ENCODE measurements around the gene DISP3. TPM values are rescaled to one million over a fixed set of nuclear protein-coding genes. Genes with fewer than 3 reads are reported as not detected.

DISP3 gene
- total and polyA plus RNA-seq, 2 of the 4 experiments (the other 2 are of a cell fraction): 0.05 TPM; not detected in 1

DNA sequence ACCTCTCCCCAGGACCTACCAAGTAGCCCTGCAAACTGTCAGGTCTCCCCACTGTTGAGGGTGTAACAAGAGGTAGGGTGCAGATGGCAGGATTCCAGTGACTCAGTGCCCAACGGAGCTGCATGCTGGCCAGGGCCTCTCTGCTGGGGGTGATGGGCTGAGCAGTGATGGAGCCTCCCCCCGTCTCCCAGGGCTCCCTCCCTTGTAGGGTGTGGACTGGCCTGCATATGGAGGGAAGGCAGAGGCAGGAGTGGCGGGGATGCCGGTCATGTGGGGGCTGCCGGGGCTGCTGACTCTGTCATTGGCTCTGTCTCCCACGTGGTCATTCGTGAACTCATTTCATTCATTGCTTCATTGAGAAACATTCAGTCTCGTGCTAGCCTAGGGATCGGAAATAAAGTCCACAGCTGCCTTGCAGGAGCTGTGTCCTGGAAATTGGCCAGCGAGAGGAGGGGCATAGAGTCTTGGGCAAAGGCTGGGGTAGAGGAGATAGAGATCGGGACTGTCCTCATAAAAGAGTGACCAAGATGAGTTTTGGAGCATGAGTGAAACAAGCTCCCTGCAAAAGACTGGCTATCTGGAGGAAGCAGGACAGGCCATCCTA is 22.9 kb upstream of the DISP3 start:
- no peak overlapping the region for H2BK5ac ChIP-seq (ENCODE audit: low read depth, low read length, poor library complexity, severe bottlenecking)
- ATAC-seq (ENCODE audit: low read depth) (no peak), DNase-seq (no peak)
- H3K36me3 ChIP-seq (ENCODE audit: control insufficient read depth, insufficient read depth, low read length): no peaks in the 10 kb centered on the region
- H3K9me3 ChIP-seq (ENCODE audit: control insufficient read depth, insufficient read depth, low read length): no peaks in the 10 kb centered on the region
- no peak overlapping the region for H4K91ac ChIP-seq (ENCODE audit: insufficient read depth, low read depth, low read length)
- ChIA-PET CTCF (no interaction called here), POLR2A (ENCODE audit: unreplicated experiment) (no interaction called here)
- H3K14ac ChIP-seq (replicated peaks; ENCODE audit: low read depth, low read length): no peak overlapping the region
- no peak overlapping the region for H4K8ac ChIP-seq (ENCODE audit: low read depth in 2 of 2, low read length in 2 of 2)
- no peak overlapping the region for H2BK15ac ChIP-seq (ENCODE audit: low read depth, low read length)
- H2AK5ac ChIP-seq (ENCODE audit: low read depth, low read length): no peak overlapping the region
- H2AFZ ChIP-seq (replicated peaks; ENCODE audit: low read length, poor library complexity): no peak overlapping the region
- H2BK120ac ChIP-seq (ENCODE audit: low read depth, low read length): no peak overlapping the region
- H3K9me1 ChIP-seq (ENCODE audit: insufficient read depth, low read length): no peaks in the 10 kb centered on the region
- no TSS peak for BruUV-seq (replicated peaks)
- H3K56ac ChIP-seq (ENCODE audit: extremely low read depth, insufficient read depth, low read length): no peak overlapping the region
- WGBS, 2 experiments (ENCODE audit: extremely low coverage in 2 of 2, insufficient read length in 1 of 2): 22% methylated on average over 10 of the region's 11 CpGs; no CpG with 5 or more reads in 1 of the 2 experiments
- H3K4me1 ChIP-seq (ENCODE audit: control insufficient read depth, insufficient read depth, low read length): no peaks in the 10 kb centered on the region
- no peak overlapping the region for H4K5ac ChIP-seq (ENCODE audit: low read depth, low read length)
- dilution Hi-C loops (cut with HindIII; ENCODE audit: low sequenced_read_pairs, unreplicated experiment) (no loop called here), intact Hi-C loops (cut with micrococcal nuclease) (no loop called here), in situ Hi-C loops (cut with MboI; ENCODE audit: low sequenced_read_pairs) (no loop called here)
- H3K27ac ChIP-seq (ENCODE audit: insufficient read depth, low read length): no peak overlapping the region
- H3K23ac ChIP-seq (ENCODE audit: low read depth, low read length): no peak overlapping the region
- no peak overlapping the region for H3K18ac ChIP-seq (ENCODE audit: low read depth, low read length)
- no peak overlapping the region for H2AK9ac ChIP-seq (replicated peaks; ENCODE audit: low read depth, low read length, poor library complexity)
- no peaks in the 10 kb centered on the region for H3K79me1 ChIP-seq (ENCODE audit: low read depth in 1 of 2, low read length in 2 of 2)
- H2BK20ac ChIP-seq (ENCODE audit: low read depth, low read length): no peak overlapping the region
- no peak overlapping the region for H3K4me2 ChIP-seq (ENCODE audit: low read depth, low read length)
- no peaks in the 10 kb centered on the region for H4K20me1 ChIP-seq (ENCODE audit: insufficient read depth, low read length)
- no peak for TF ChIP-seq POLR2A (IDR thresholded peaks at IDR 0.05; ENCODE audit: low read depth, low read length)
- no peak for TF ChIP-seq MXI1 (IDR thresholded peaks at IDR 0.05; ENCODE audit: borderline replicate concordance, low read depth, low read length)
- no peak for TF ChIP-seq MAZ (IDR thresholded peaks at IDR 0.05; ENCODE audit: borderline replicate concordance, low read depth, low read length)
- no peak overlapping the region for H3K4ac ChIP-seq (ENCODE audit: low read depth, low read length)
- H3K27me3 ChIP-seq (ENCODE audit: control insufficient read depth, insufficient read depth, low read length): peaks cover 3% of the 10 kb centered on the region; the same call in 1 of the 2 replicates
- no peak overlapping the region for H3K9ac ChIP-seq (ENCODE audit: low read depth, low read length)
- no peak overlapping the region for H3K4me3 ChIP-seq (ENCODE audit: insufficient read depth, low read depth, low read length)

Data from IMR-90 (cell line).